Liver (tissue), 3 donors: Measurements from ENCODE around the gene PPP1R16B.

Experiments
- GABPA ChIP-seq, 2 donors: IDR thresholded peaks in 1 of 2; conservative IDR thresholded peaks in 1 of 2; 2 replicates each; pipeline ENCODE4 v1.6.1; 2016; ENCODE audit warnings: antibody characterized with exemption in 2 of 2, mild to moderate bottlenecking in 1 of 2, moderate library complexity in 1 of 2
- HNF4G ChIP-seq: IDR thresholded peaks from 2 replicates; pipeline ENCODE4 v1.6.1; 2016; ENCODE audit warnings: antibody characterized with exemption
- JUND ChIP-seq, 2 donors: IDR thresholded peaks; 2 replicates each; pipeline ENCODE4 v1.6.1; 2016; ENCODE audit warnings: antibody characterized with exemption in 2 of 2
- RAD21 ChIP-seq, 2 donors: IDR thresholded peaks; 2 replicates each; pipeline ENCODE4 v1.6.1; 2016; ENCODE audit warnings: antibody characterized with exemption in 2 of 2, mild to moderate bottlenecking in 2 of 2
- TAF1 ChIP-seq: conservative IDR thresholded peaks from 2 replicates; pipeline ENCODE4 v1.6.1; 2016; ENCODE audit warnings: antibody characterized with exemption, mild to moderate bottlenecking
- TF ChIP-seq, protein P1 (sequence below): fragments of 150-350 bp; IDR thresholded peaks from 2 replicates; pipeline ENCODE4 v1.5.1; 2017; ENCODE audit warnings: improper control_type of control experiment, low read depth, low read length; ENCODE audit not compliant: missing input control
- TF ChIP-seq, protein P2 (sequence below): IDR thresholded peaks from 2 replicates; pipeline ENCODE4 v1.6.1; 2016; ENCODE audit warnings: antibody characterized with exemption
- TF ChIP-seq, protein P3 (sequence below): IDR thresholded peaks from 2 replicates; pipeline ENCODE4 v1.6.1; 2016; ENCODE audit warnings: antibody characterized with exemption
- donor health status: healthy.
- donor health status: healthy.

- TF ChIP-seq, protein P1, sequence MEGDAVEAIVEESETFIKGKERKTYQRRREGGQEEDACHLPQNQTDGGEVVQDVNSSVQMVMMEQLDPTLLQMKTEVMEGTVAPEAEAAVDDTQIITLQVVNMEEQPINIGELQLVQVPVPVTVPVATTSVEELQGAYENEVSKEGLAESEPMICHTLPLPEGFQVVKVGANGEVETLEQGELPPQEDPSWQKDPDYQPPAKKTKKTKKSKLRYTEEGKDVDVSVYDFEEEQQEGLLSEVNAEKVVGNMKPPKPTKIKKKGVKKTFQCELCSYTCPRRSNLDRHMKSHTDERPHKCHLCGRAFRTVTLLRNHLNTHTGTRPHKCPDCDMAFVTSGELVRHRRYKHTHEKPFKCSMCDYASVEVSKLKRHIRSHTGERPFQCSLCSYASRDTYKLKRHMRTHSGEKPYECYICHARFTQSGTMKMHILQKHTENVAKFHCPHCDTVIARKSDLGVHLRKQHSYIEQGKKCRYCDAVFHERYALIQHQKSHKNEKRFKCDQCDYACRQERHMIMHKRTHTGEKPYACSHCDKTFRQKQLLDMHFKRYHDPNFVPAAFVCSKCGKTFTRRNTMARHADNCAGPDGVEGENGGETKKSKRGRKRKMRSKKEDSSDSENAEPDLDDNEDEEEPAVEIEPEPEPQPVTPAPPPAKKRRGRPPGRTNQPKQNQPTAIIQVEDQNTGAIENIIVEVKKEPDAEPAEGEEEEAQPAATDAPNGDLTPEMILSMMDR: no peak
- TF ChIP-seq GABPA (IDR thresholded peaks at IDR 0.05 in 1 of 2, conservative IDR thresholded peaks at IDR 0.05 in 1 of 2): no peak
- no peak for TF ChIP-seq HNF4G
- TF ChIP-seq, protein P2, sequence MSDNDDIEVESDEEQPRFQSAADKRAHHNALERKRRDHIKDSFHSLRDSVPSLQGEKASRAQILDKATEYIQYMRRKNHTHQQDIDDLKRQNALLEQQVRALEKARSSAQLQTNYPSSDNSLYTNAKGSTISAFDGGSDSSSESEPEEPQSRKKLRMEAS: no peak
- no peak for TF ChIP-seq JUND (IDR thresholded peaks at IDR 0.05)
- no peak for TF ChIP-seq RAD21 (IDR thresholded peaks at IDR 0.05)
- TF ChIP-seq TAF1: no peak
- TF ChIP-seq, protein P3, sequence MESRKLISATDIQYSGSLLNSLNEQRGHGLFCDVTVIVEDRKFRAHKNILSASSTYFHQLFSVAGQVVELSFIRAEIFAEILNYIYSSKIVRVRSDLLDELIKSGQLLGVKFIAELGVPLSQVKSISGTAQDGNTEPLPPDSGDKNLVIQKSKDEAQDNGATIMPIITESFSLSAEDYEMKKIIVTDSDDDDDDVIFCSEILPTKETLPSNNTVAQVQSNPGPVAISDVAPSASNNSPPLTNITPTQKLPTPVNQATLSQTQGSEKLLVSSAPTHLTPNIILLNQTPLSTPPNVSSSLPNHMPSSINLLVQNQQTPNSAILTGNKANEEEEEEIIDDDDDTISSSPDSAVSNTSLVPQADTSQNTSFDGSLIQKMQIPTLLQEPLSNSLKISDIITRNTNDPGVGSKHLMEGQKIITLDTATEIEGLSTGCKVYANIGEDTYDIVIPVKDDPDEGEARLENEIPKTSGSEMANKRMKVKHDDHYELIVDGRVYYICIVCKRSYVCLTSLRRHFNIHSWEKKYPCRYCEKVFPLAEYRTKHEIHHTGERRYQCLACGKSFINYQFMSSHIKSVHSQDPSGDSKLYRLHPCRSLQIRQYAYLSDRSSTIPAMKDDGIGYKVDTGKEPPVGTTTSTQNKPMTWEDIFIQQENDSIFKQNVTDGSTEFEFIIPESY: no peak
These were observed 37.1 kb downstream of the PPP1R16B start for GRCh38 chr20:38842558-38842981.
